ENCODE data around the gene OTOG. TPM values are rescaled to one million over a fixed set of nuclear protein-coding genes. Genes with fewer than 3 reads are reported as not detected.

OTOG gene
- total RNA-seq, 3 donors from 2014 or later (not counting 1 experiment from before 2014, with no cell fraction given): not detected

- H3K36me3 Mint-ChIP-seq: no peaks in the 10 kb centered on the region
- Histone ChIP-seq H3K27ac (ENCODE audit: low read length) (no peak overlapping the region), H3K36me3 (ENCODE audit: control insufficient read depth, insufficient read depth, low read length) (no peaks in the 10 kb centered on the region), H3K4me3 (ENCODE audit: low read length) (no peak overlapping the region), H3K4me1 (ENCODE audit: control insufficient read depth, insufficient read depth, low read length) (no peaks in the 10 kb centered on the region), H3K27me3 (ENCODE audit: control insufficient read depth, insufficient read depth, low read length) (no peaks in the 10 kb centered on the region), H3K9me3 (ENCODE audit: control insufficient read depth, insufficient read depth, low read length) (no peaks in the 10 kb centered on the region)
- H3K4me3 Mint-ChIP-seq: no peak overlapping the region
- ATAC-seq (no peak), DNase-seq (no peak)
- no peaks in the 10 kb centered on the region for H3K9me3 Mint-ChIP-seq
- peaks cover 0 to 4% of the 10 kb centered on the region in 2 donors for H3K27me3 Mint-ChIP-seq (ENCODE audit: low read depth in 2 of 2)
- H3K27ac Mint-ChIP-seq: no peak overlapping the region
- intact Hi-C loops (cut with micrococcal nuclease): no loop called here
- no peak for TF ChIP-seq CTCF (IDR thresholded peaks at IDR 0.05)
- peaks cover 6 to 16% of the 10 kb centered on the region in 2 donors for H3K4me1 Mint-ChIP-seq
- 97% methylated on average over 3 of the region's 3 CpGs for WGBS (ENCODE audit: insufficient coverage)
These were observed 26.5 kb downstream of the OTOG start for GRCh38 chr11:17573526-17573925.

- H3K4me3 Mint-ChIP-seq: no peak overlapping the region
- 82% methylated on average over 8 of the region's 9 CpGs for WGBS (ENCODE audit: insufficient coverage)
- H3K4me3 ChIP-seq (ENCODE audit: low read length): no peak overlapping the region
- ATAC-seq (no peak), DNase-seq (no peak)
- no peak for TF ChIP-seq CTCF (IDR thresholded peaks at IDR 0.05)
- no peak overlapping the region for H3K27ac Mint-ChIP-seq
- intact Hi-C loops (cut with micrococcal nuclease): no loop called here
- H3K36me3 Mint-ChIP-seq: no peaks in the 10 kb centered on the region
- H3K9me3 Mint-ChIP-seq: no peaks in the 10 kb centered on the region
- H3K27ac ChIP-seq (ENCODE audit: low read length): no peak overlapping the region
- peaks cover 0 to 4% of the 10 kb centered on the region in 2 donors for H3K27me3 Mint-ChIP-seq (ENCODE audit: low read depth in 2 of 2)
- no peaks in the 10 kb centered on the region for H3K27me3 ChIP-seq (ENCODE audit: control insufficient read depth, insufficient read depth, low read length)
- H3K4me1 ChIP-seq (ENCODE audit: control insufficient read depth, insufficient read depth, low read length): no peaks in the 10 kb centered on the region
- no peaks in the 10 kb centered on the region for H3K9me3 ChIP-seq (ENCODE audit: control insufficient read depth, insufficient read depth, low read length)
- H3K36me3 ChIP-seq (ENCODE audit: control insufficient read depth, insufficient read depth, low read length): no peaks in the 10 kb centered on the region
- peaks cover 6 to 16% of the 10 kb centered on the region in 2 donors for H3K4me1 Mint-ChIP-seq
These were observed 27.4 kb downstream of the OTOG start for GRCh38 chr11:17574141-17575091.

- Mint-ChIP-seq H3K27me3 (ENCODE audit: low read depth in 2 of 2) (peaks cover 0 to 9% of the 10 kb centered on the region in 2 donors), H3K27ac (no peak overlapping the region), H3K36me3 (no peaks in the 10 kb centered on the region), H3K4me1 (peaks cover 6 to 16% of the 10 kb centered on the region in 2 donors), H3K4me3 (no peak overlapping the region), H3K9me3 (no peaks in the 10 kb centered on the region)
- Histone ChIP-seq H3K9me3 (ENCODE audit: control insufficient read depth, insufficient read depth, low read length) (no peaks in the 10 kb centered on the region), H3K4me3 (ENCODE audit: low read length) (no peak overlapping the region), H3K36me3 (ENCODE audit: control insufficient read depth, insufficient read depth, low read length) (no peaks in the 10 kb centered on the region), H3K27me3 (ENCODE audit: control insufficient read depth, insufficient read depth, low read length) (no peaks in the 10 kb centered on the region), H3K27ac (ENCODE audit: low read length) (no peak overlapping the region), H3K4me1 (ENCODE audit: control insufficient read depth, insufficient read depth, low read length) (no peaks in the 10 kb centered on the region)
- intact Hi-C loops (cut with micrococcal nuclease): no loop called here
- 87% methylated on average over 16 of the region's 16 CpGs for WGBS (ENCODE audit: insufficient coverage)
- TF ChIP-seq CTCF (IDR thresholded peaks at IDR 0.05): no peak
- no peak for DNase-seq
- ATAC-seq: no peak
These were observed 28.7 kb downstream of the OTOG start for GRCh38 chr11:17575431-17576425.

All from natural killer cell (primary cell).